ENCODE measurements around the gene APOBEC2.

DNA sequence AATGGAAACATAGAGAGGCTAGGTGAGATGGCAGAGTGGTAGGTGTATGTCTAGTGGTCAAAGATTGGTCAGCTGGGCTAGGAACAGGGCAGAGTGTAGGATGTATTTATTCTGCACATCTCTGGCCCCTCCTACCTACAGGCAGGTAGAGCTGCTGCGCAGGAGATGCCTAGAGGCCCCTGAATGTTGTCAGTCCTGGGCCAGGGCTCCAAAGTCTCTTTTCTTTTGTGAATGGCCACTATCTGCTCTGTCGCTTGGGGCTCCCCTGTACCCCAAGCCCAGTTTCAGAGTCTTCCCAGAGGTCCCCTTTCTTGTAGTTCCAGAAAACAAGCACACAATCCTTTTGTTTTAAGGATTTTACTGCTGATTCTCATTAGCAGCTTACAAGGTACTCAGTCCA lies 5.7 kb upstream of the APOBEC2 start:
- TF ChIP-seq, protein P1, sequence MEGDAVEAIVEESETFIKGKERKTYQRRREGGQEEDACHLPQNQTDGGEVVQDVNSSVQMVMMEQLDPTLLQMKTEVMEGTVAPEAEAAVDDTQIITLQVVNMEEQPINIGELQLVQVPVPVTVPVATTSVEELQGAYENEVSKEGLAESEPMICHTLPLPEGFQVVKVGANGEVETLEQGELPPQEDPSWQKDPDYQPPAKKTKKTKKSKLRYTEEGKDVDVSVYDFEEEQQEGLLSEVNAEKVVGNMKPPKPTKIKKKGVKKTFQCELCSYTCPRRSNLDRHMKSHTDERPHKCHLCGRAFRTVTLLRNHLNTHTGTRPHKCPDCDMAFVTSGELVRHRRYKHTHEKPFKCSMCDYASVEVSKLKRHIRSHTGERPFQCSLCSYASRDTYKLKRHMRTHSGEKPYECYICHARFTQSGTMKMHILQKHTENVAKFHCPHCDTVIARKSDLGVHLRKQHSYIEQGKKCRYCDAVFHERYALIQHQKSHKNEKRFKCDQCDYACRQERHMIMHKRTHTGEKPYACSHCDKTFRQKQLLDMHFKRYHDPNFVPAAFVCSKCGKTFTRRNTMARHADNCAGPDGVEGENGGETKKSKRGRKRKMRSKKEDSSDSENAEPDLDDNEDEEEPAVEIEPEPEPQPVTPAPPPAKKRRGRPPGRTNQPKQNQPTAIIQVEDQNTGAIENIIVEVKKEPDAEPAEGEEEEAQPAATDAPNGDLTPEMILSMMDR (optimal IDR thresholded peaks at IDR 0.05 in 1 of 3, IDR thresholded peaks at IDR 0.05 in 1 of 3, conservative IDR thresholded peaks at IDR 0.05 in 1 of 3; ENCODE audit: extremely low read depth in 1 of 3, insufficient read depth in 2 of 3, low read length in 3 of 3), result no peak
- TF ChIP-seq EZH2 (IDR thresholded peaks at IDR 0.05; ENCODE audit: low read length), result no peak
